ENCODE results near the gene GON7. TPM values are rescaled to one million over a fixed set of nuclear protein-coding genes. Genes with fewer than 3 reads are reported as not detected.

Gene GON7
- total and polyA plus RNA-seq, 2 of the 8 experiments (the other 6 are each of a cell fraction or from before 2014, with no cell fraction given), result 3.8 to 9.9 TPM

GRCh38 chr14:93220509-93220908, 13.6 kb upstream of the GON7 start:
- Histone ChIP-seq H2BK12ac (ENCODE audit: low read depth, low read length) (no peak overlapping the region), H2AK5ac (ENCODE audit: low read depth, low read length) (no peak overlapping the region), H3K23me2 (ENCODE audit: low read depth, low read length) (no peaks in the 10 kb centered on the region), H3K79me2 (ENCODE audit: control insufficient read depth in 1 of 2, insufficient read depth in 2 of 2, low read length in 2 of 2) (no peaks in the 10 kb centered on the region), H4K20me1 (replicated peaks in 1 of 2; ENCODE audit: control insufficient read depth in 1 of 2, insufficient read depth in 2 of 2, low read length in 2 of 2) (no peaks in the 10 kb centered on the region), H2BK15ac (ENCODE audit: low read length) (no peak overlapping the region), H3K56ac (replicated peaks; ENCODE audit: insufficient read length, low read depth, low read length) (no peak overlapping the region), H3K23ac (ENCODE audit: insufficient read length) (no peak overlapping the region), H3K4me1 (replicated peaks in 1 of 4; ENCODE audit: control insufficient read depth in 3 of 4, insufficient read depth in 4 of 4, low read length in 3 of 4) (no peaks in the 10 kb centered on the region), H3K27ac (ENCODE audit: low read depth, low read length) (no peak overlapping the region), H3K36me3 (ENCODE audit: control insufficient read depth in 2 of 4, insufficient read depth in 4 of 4, low read length in 3 of 4) (peaks cover 2 to 36% (median 17%) of the 10 kb centered on the region in 4 experiments; a peak in 6 of 8 replicates), H3K18ac (ENCODE audit: extremely low read depth, low read length) (no peak overlapping the region), H3K9ac (replicated peaks in 1 of 4; ENCODE audit: extremely low read depth in 1 of 4, low read depth in 3 of 4, low read length in 3 of 4) (no peak overlapping the region), H3K4ac (replicated peaks; ENCODE audit: insufficient read length, low read depth, low read length) (no peak overlapping the region), H3K27me3 (replicated peaks in 1 of 4; ENCODE audit: control insufficient read depth in 3 of 4, extremely low read depth in 1 of 4, insufficient read depth in 3 of 4, low read length in 3 of 4) (no peaks in the 10 kb centered on the region), H2BK5ac (ENCODE audit: low read depth, low read length) (no peak overlapping the region), H3K9me3 (ENCODE audit: insufficient read depth in 2 of 2, low read depth in 1 of 2, low read length in 1 of 2) (no peaks in the 10 kb centered on the region), H4K91ac (replicated peaks; ENCODE audit: insufficient read length, low read length) (no peak overlapping the region), H4K5ac (ENCODE audit: insufficient read length, low read depth, low read length) (no peak overlapping the region), H2AFZ (ENCODE audit: low read length) (no peak overlapping the region), H3K79me1 (ENCODE audit: low read depth, low read length) (no peaks in the 10 kb centered on the region), H2BK120ac (replicated peaks; ENCODE audit: low read depth, low read length) (no peak overlapping the region), H3K4me3 (ENCODE audit: extremely low read depth in 1 of 4, insufficient read depth in 2 of 4, low read depth in 3 of 4, low read length in 4 of 4) (no peak overlapping the region), H4K8ac (ENCODE audit: extremely low read depth, insufficient read depth, low read length) (no peak overlapping the region), H2BK20ac (ENCODE audit: low read length) (no peak overlapping the region), H3K14ac (ENCODE audit: insufficient read length) (no peak overlapping the region), H3K4me2 (ENCODE audit: insufficient read depth in 1 of 2, low read depth in 2 of 2, low read length in 2 of 2) (no peak overlapping the region)
- no peak for TF ChIP-seq MAFK (IDR thresholded peaks at IDR 0.05; ENCODE audit: low read depth, low read length)
- no peak for TF ChIP-seq ATF2 (IDR thresholded peaks at IDR 0.05; ENCODE audit: low read length)
- TF ChIP-seq EZH2 (IDR thresholded peaks at IDR 0.05; ENCODE audit: low read depth, low read length, severe bottlenecking), result no peak
- TF ChIP-seq HDAC6 (IDR thresholded peaks at IDR 0.05; ENCODE audit: low read depth, low read length), result no peak
- no peak for TF ChIP-seq CBX8 (IDR thresholded peaks at IDR 0.05; ENCODE audit: borderline replicate concordance, low read depth, low read length)
- DNase-seq (ENCODE audit: low read depth in 1 of 2, low spot score in 2 of 2) (no peak), FAIRE-seq (no peak)
- ChIA-PET CTCF (ENCODE audit: partially characterized antibody) (no interaction called here), POLR2A (ENCODE audit: partially characterized antibody) (no interaction called here)
